Measurements from ENCODE around the gene FYN. TPM values are rescaled to one million over a fixed set of nuclear protein-coding genes. Genes with fewer than 3 reads are reported as not detected.
A peak's percentile ranks its signal among the peaks of the same experiment; 100 is the strongest.

Gene FYN
- polyA plus RNA-seq, 4 donors: 17.9 to 33.8 (median 24.8) TPM

- H3K27me3 ChIP-seq (ENCODE audit: control insufficient read depth in 3 of 3, insufficient read depth in 3 of 3, low read length in 3 of 3): no peaks in the 10 kb centered on the region
- no peak overlapping the region for H3K4me3 ChIP-seq (ENCODE audit: low read depth in 1 of 3, low read length in 3 of 3)
- H3K4me1 ChIP-seq (ENCODE audit: control insufficient read depth in 3 of 3, insufficient read depth in 2 of 3, low read depth in 1 of 3, low read length in 2 of 3): peaks cover 0 to 11% (median 3%) of the 10 kb centered on the region in 3 donors
- H3K36me3 ChIP-seq (ENCODE audit: control insufficient read depth in 3 of 3, insufficient read depth in 2 of 3, low read depth in 1 of 3, low read length in 3 of 3): no peaks in the 10 kb centered on the region
- peak overlapping the region in 1 of 3 donors; percentile 60 for H3K27ac ChIP-seq (ENCODE audit: low read depth in 1 of 3, low read length in 2 of 3)
- H3K9me3 ChIP-seq (ENCODE audit: control insufficient read depth in 2 of 2, insufficient read depth in 1 of 2, low read depth in 1 of 2, low read length in 1 of 2): no peaks in the 10 kb centered on the region
- DNase-seq (no peak), FAIRE-seq (no peak)
- WGBS, 3 donors: 72 to 86% (median 81%) methylated on average over 2 of the region's 2 CpGs
These were observed 70.4 kb downstream of the FYN start for GRCh38 chr6:111802720-111803330.

- H3K27ac ChIP-seq (ENCODE audit: low read depth in 1 of 3, low read length in 2 of 3): peak overlapping the region in 1 of 3 donors; percentile 8
- H3K4me3 ChIP-seq (ENCODE audit: low read depth in 1 of 3, low read length in 3 of 3): no peak overlapping the region
- peaks cover 0 to 11% (median 3%) of the 10 kb centered on the region in 3 donors for H3K4me1 ChIP-seq (ENCODE audit: control insufficient read depth in 3 of 3, insufficient read depth in 2 of 3, low read depth in 1 of 3, low read length in 2 of 3)
- no peaks in the 10 kb centered on the region for H3K36me3 ChIP-seq (ENCODE audit: control insufficient read depth in 3 of 3, insufficient read depth in 2 of 3, low read depth in 1 of 3, low read length in 3 of 3)
- no peaks in the 10 kb centered on the region for H3K9me3 ChIP-seq (ENCODE audit: control insufficient read depth in 2 of 2, insufficient read depth in 1 of 2, low read depth in 1 of 2, low read length in 1 of 2)
- no peaks in the 10 kb centered on the region for H3K27me3 ChIP-seq (ENCODE audit: control insufficient read depth in 3 of 3, insufficient read depth in 3 of 3, low read length in 3 of 3)
- FAIRE-seq (no peak), DNase-seq (no peak)
These were observed 71.2 kb downstream of the FYN start for GRCh38 chr6:111802015-111802414.

GRCh38 chr6:111800821-111801220 is 72.4 kb downstream of the FYN start:
- Histone ChIP-seq H3K36me3 (ENCODE audit: control insufficient read depth in 3 of 3, insufficient read depth in 2 of 3, low read depth in 1 of 3, low read length in 3 of 3) (no peaks in the 10 kb centered on the region), H3K9me3 (ENCODE audit: control insufficient read depth in 2 of 2, insufficient read depth in 1 of 2, low read depth in 1 of 2, low read length in 1 of 2) (no peaks in the 10 kb centered on the region), H3K27ac (ENCODE audit: low read depth in 1 of 3, low read length in 2 of 3) (no peak overlapping the region), H3K4me1 (ENCODE audit: control insufficient read depth in 3 of 3, insufficient read depth in 2 of 3, low read depth in 1 of 3, low read length in 2 of 3) (peaks cover 0 to 6% (median 3%) of the 10 kb centered on the region in 3 donors), H3K4me3 (ENCODE audit: low read depth in 1 of 3, low read length in 3 of 3) (no peak overlapping the region), H3K27me3 (ENCODE audit: control insufficient read depth in 3 of 3, insufficient read depth in 3 of 3, low read length in 3 of 3) (no peaks in the 10 kb centered on the region)
- 71 to 91% (median 77%) methylated on average over 4 of the region's 4 CpGs for WGBS, 3 donors
- DNase-seq (no peak), FAIRE-seq (no peak)

GRCh38 chr6:111800259-111800765 is 72.9 kb downstream of the FYN start:
- Histone ChIP-seq H3K36me3 (ENCODE audit: control insufficient read depth in 3 of 3, insufficient read depth in 2 of 3, low read depth in 1 of 3, low read length in 3 of 3) (no peaks in the 10 kb centered on the region), H3K4me3 (ENCODE audit: low read depth in 1 of 3, low read length in 3 of 3) (no peak overlapping the region), H3K27me3 (ENCODE audit: control insufficient read depth in 3 of 3, insufficient read depth in 3 of 3, low read length in 3 of 3) (no peaks in the 10 kb centered on the region), H3K9me3 (ENCODE audit: control insufficient read depth in 2 of 2, insufficient read depth in 1 of 2, low read depth in 1 of 2, low read length in 1 of 2) (no peaks in the 10 kb centered on the region), H3K27ac (ENCODE audit: low read depth in 1 of 3, low read length in 2 of 3) (no peak overlapping the region), H3K4me1 (ENCODE audit: control insufficient read depth in 3 of 3, insufficient read depth in 2 of 3, low read depth in 1 of 3, low read length in 2 of 3) (peaks cover 0 to 6% (median 3%) of the 10 kb centered on the region in 3 donors)
- 75 to 79% (median 77%) methylated on average over 11 of the region's 11 CpGs for WGBS, 3 donors
- no peak for FAIRE-seq
- DNase-seq: no peak

- Histone ChIP-seq H3K27ac (ENCODE audit: low read depth in 1 of 3, low read length in 2 of 3) (no peak overlapping the region), H3K4me3 (ENCODE audit: low read depth in 1 of 3, low read length in 3 of 3) (no peak overlapping the region), H3K36me3 (ENCODE audit: control insufficient read depth in 3 of 3, insufficient read depth in 2 of 3, low read depth in 1 of 3, low read length in 3 of 3) (no peaks in the 10 kb centered on the region), H3K9me3 (ENCODE audit: control insufficient read depth in 2 of 2, insufficient read depth in 1 of 2, low read depth in 1 of 2, low read length in 1 of 2) (no peaks in the 10 kb centered on the region), H3K27me3 (ENCODE audit: control insufficient read depth in 3 of 3, insufficient read depth in 3 of 3, low read length in 3 of 3) (no peaks in the 10 kb centered on the region), H3K4me1 (ENCODE audit: control insufficient read depth in 3 of 3, insufficient read depth in 2 of 3, low read depth in 1 of 3, low read length in 2 of 3) (peaks cover 0 to 6% (median 0%) of the 10 kb centered on the region in 3 donors)
- 80 to 86% (median 81%) methylated on average over 11 of the region's 11 CpGs for WGBS, 3 donors
- DNase-seq: no peak
- no peak for FAIRE-seq
These were observed 73.5 kb downstream of the FYN start for GRCh38 chr6:111799576-111800258.

- H3K36me3 ChIP-seq (ENCODE audit: control insufficient read depth in 3 of 3, insufficient read depth in 2 of 3, low read depth in 1 of 3, low read length in 3 of 3): no peaks in the 10 kb centered on the region
- H3K4me1 ChIP-seq (ENCODE audit: control insufficient read depth in 3 of 3, insufficient read depth in 2 of 3, low read depth in 1 of 3, low read length in 2 of 3): peaks cover 0 to 2% (median 0%) of the 10 kb centered on the region in 3 donors
- no peaks in the 10 kb centered on the region for H3K27me3 ChIP-seq (ENCODE audit: control insufficient read depth in 3 of 3, insufficient read depth in 3 of 3, low read length in 3 of 3)
- H3K27ac ChIP-seq (ENCODE audit: low read depth in 1 of 3, low read length in 2 of 3): no peak overlapping the region
- FAIRE-seq (no peak), DNase-seq (no peak)
- WGBS, 3 donors: 64 to 82% (median 68%) methylated on average over 5 of the region's 5 CpGs
- H3K9me3 ChIP-seq (ENCODE audit: control insufficient read depth in 2 of 2, insufficient read depth in 1 of 2, low read depth in 1 of 2, low read length in 1 of 2): no peaks in the 10 kb centered on the region
- H3K4me3 ChIP-seq (ENCODE audit: low read depth in 1 of 3, low read length in 3 of 3): no peak overlapping the region
These were observed 74.9 kb downstream of the FYN start for GRCh38 chr6:111798281-111798725.

GRCh38 chr6:111796310-111796918 is 76.8 kb downstream of the FYN start:
- WGBS, 3 donors: 74 to 89% (median 83%) methylated on average over 3 of the region's 3 CpGs
- Histone ChIP-seq H3K27ac (ENCODE audit: low read depth in 1 of 3, low read length in 2 of 3) (no peak overlapping the region), H3K36me3 (ENCODE audit: control insufficient read depth in 3 of 3, insufficient read depth in 2 of 3, low read depth in 1 of 3, low read length in 3 of 3) (no peaks in the 10 kb centered on the region), H3K4me3 (ENCODE audit: low read depth in 1 of 3, low read length in 3 of 3) (no peak overlapping the region), H3K4me1 (ENCODE audit: control insufficient read depth in 3 of 3, insufficient read depth in 2 of 3, low read depth in 1 of 3, low read length in 2 of 3) (no peaks in the 10 kb centered on the region), H3K9me3 (ENCODE audit: control insufficient read depth in 2 of 2, insufficient read depth in 1 of 2, low read depth in 1 of 2, low read length in 1 of 2) (no peaks in the 10 kb centered on the region), H3K27me3 (ENCODE audit: control insufficient read depth in 3 of 3, insufficient read depth in 3 of 3, low read length in 3 of 3) (no peaks in the 10 kb centered on the region)
- DNase-seq (no peak), FAIRE-seq (no peak)

GRCh38 chr6:111795558-111795957 is 77.7 kb downstream of the FYN start:
- 81 to 89% (median 88%) methylated on average over 2 of the region's 2 CpGs for WGBS, 3 donors
- H3K27ac ChIP-seq (ENCODE audit: low read depth in 1 of 3, low read length in 2 of 3): no peak overlapping the region

More at GRCh38 chr6:111795558-111795957, 77.7 kb downstream of the FYN start:
- no peak for FAIRE-seq
- Histone ChIP-seq H3K27me3 (ENCODE audit: control insufficient read depth in 3 of 3, insufficient read depth in 3 of 3, low read length in 3 of 3) (no peaks in the 10 kb centered on the region), H3K4me3 (ENCODE audit: low read depth in 1 of 3, low read length in 3 of 3) (no peak overlapping the region), H3K36me3 (ENCODE audit: control insufficient read depth in 3 of 3, insufficient read depth in 2 of 3, low read depth in 1 of 3, low read length in 3 of 3) (no peaks in the 10 kb centered on the region), H3K9me3 (ENCODE audit: control insufficient read depth in 2 of 2, insufficient read depth in 1 of 2, low read depth in 1 of 2, low read length in 1 of 2) (no peaks in the 10 kb centered on the region), H3K4me1 (ENCODE audit: control insufficient read depth in 3 of 3, insufficient read depth in 2 of 3, low read depth in 1 of 3, low read length in 2 of 3) (no peaks in the 10 kb centered on the region)
- no peak for DNase-seq
